NT2/D1 (cell line): ENCODE data around the gene SHE.

ENCODE experiments used
- DNase-seq: peaks from one replicate; pipeline ENCODE4 v3.0.0-alpha.2; 2011; ENCODE audit warnings: low read depth, low spot score
- H3K27me3 ChIP-seq: 2 replicates; pipeline ENCODE4 v1.6.0; 2011; ENCODE audit warnings: mild to moderate bottlenecking; ENCODE audit not compliant: insufficient read length, insufficient read depth
- H3K36me3 ChIP-seq: 2 replicates; pipeline ENCODE4 v1.6.1; 2011; ENCODE audit warnings: mild to moderate bottlenecking, low read length, mixed read lengths; ENCODE audit not compliant: insufficient read depth, insufficient read length
- H3K4me1 ChIP-seq: 2 replicates; pipeline ENCODE4 v1.5.1; 2011; ENCODE audit not compliant: insufficient read depth, insufficient read length
- H3K4me3 ChIP-seq: 2 replicates; pipeline ENCODE4 v1.5.1; 2011; ENCODE audit warnings: low read depth; ENCODE audit not compliant: insufficient read length
- H3K9ac ChIP-seq: 2 replicates; pipeline ENCODE4 v1.6.0; 2011; ENCODE audit warnings: low read depth; ENCODE audit not compliant: insufficient read length
- H3K9me3 ChIP-seq: 2 replicates; pipeline ENCODE4 v1.5.1; 2011; ENCODE audit warnings: mild to moderate bottlenecking, low read length; ENCODE audit not compliant: insufficient read depth
- SUZ12 ChIP-seq: IDR thresholded peaks from 2 replicates; pipeline ENCODE4 v1.6.1; 2011; ENCODE audit not compliant: insufficient read length, insufficient read depth; ENCODE audit errors: extremely low read depth
- YY1 ChIP-seq: IDR thresholded peaks from 2 replicates; pipeline ENCODE4 v1.6.1; 2011; ENCODE audit not compliant: insufficient read length, insufficient read depth
- ZNF274 ChIP-seq: IDR thresholded peaks from 2 replicates; pipeline ENCODE4 v1.6.1; 2011; ENCODE audit warnings: mild to moderate bottlenecking, low read depth, low read length

The SHE gene

GRCh38 chr1:154453574-154454352 is 48.4 kb downstream of the SHE start:
- no peaks in the 10 kb centered on the region for H3K27me3 ChIP-seq
- no peaks in the 10 kb centered on the region for H3K9me3 ChIP-seq
- no peak overlapping the region for H3K9ac ChIP-seq
- DNase-seq, result no peak
- TF ChIP-seq ZNF274 (no peak), SUZ12 (no peak), YY1 (no peak)
- no peak overlapping the region for H3K4me3 ChIP-seq
- peaks cover 5% of the 10 kb centered on the region for H3K36me3 ChIP-seq
- H3K4me1 ChIP-seq, result peaks cover 6% of the 10 kb centered on the region

GRCh38 chr1:154453161-154453560 is 49.1 kb downstream of the SHE start:
- H3K27me3 ChIP-seq, result no peaks in the 10 kb centered on the region
- peaks cover 6% of the 10 kb centered on the region for H3K4me1 ChIP-seq
- H3K4me3 ChIP-seq, result no peak overlapping the region
- peaks cover 5% of the 10 kb centered on the region for H3K36me3 ChIP-seq
- H3K9ac ChIP-seq, result no peak overlapping the region
- TF ChIP-seq YY1 (no peak), SUZ12 (no peak), ZNF274 (no peak)
- no peaks in the 10 kb centered on the region for H3K9me3 ChIP-seq
- DNase-seq, result no peak

GRCh38 chr1:154448331-154448811 is 53.8 kb downstream of the SHE start:
- H3K27me3 ChIP-seq, result no peaks in the 10 kb centered on the region
- no peaks in the 10 kb centered on the region for H3K4me1 ChIP-seq
- TF ChIP-seq SUZ12, result no peak
- no peak for TF ChIP-seq ZNF274
- TF ChIP-seq YY1, result no peak
- DNase-seq, result no peak
- H3K36me3 ChIP-seq, result peaks cover 5% of the 10 kb centered on the region
- no peak overlapping the region for H3K4me3 ChIP-seq
- H3K9me3 ChIP-seq, result no peaks in the 10 kb centered on the region
- H3K9ac ChIP-seq, result no peak overlapping the region

GRCh38 chr1:154446789-154447188 is 55.4 kb downstream of the SHE start:
- Histone ChIP-seq H3K4me1 (peaks cover 7% of the 10 kb centered on the region), H3K4me3 (no peak overlapping the region), H3K27me3 (no peaks in the 10 kb centered on the region), H3K9ac (no peak overlapping the region), H3K9me3 (no peaks in the 10 kb centered on the region), H3K36me3 (peaks cover under 1% of the 10 kb centered on the region)
- no peak for DNase-seq
- no peak for TF ChIP-seq ZNF274
- no peak for TF ChIP-seq YY1
- TF ChIP-seq SUZ12, result no peak

- H3K4me3 ChIP-seq, result no peak overlapping the region
- no peak for DNase-seq
- no peaks in the 10 kb centered on the region for H3K36me3 ChIP-seq
Observed at GRCh38 chr1:154446292-154446691, 55.9 kb downstream of the SHE start.

GRCh38 chr1:154445040-154445472 is 57.2 kb downstream of the SHE start:
- Histone ChIP-seq H3K4me3 (no peak overlapping the region), H3K9ac (no peak overlapping the region), H3K4me1 (peaks cover 11% of the 10 kb centered on the region), H3K36me3 (no peaks in the 10 kb centered on the region), H3K27me3 (no peaks in the 10 kb centered on the region), H3K9me3 (no peaks in the 10 kb centered on the region)
- no peak for TF ChIP-seq SUZ12
- TF ChIP-seq YY1, result no peak
- TF ChIP-seq ZNF274, result no peak
- no peak for DNase-seq

More at GRCh38 chr1:154446292-154446691, 55.9 kb downstream of the SHE start:
- no peak overlapping the region for H3K9ac ChIP-seq
- no peak for TF ChIP-seq YY1
- H3K4me1 ChIP-seq, result peaks cover 11% of the 10 kb centered on the region
- H3K27me3 ChIP-seq, result no peaks in the 10 kb centered on the region
- H3K9me3 ChIP-seq, result no peaks in the 10 kb centered on the region

- no peak for DNase-seq
- Histone ChIP-seq H3K36me3 (no peaks in the 10 kb centered on the region), H3K27me3 (no peaks in the 10 kb centered on the region), H3K4me1 (peaks cover 12% of the 10 kb centered on the region), H3K9me3 (no peaks in the 10 kb centered on the region), H3K9ac (no peak overlapping the region), H3K4me3 (no peak overlapping the region)
- TF ChIP-seq YY1, result no peak
Observed at GRCh38 chr1:154443274-154444013, 58.8 kb downstream of the SHE start.
